ENCODE measurements around the gene PKIG. TPM values are rescaled to one million over a fixed set of nuclear protein-coding genes. Genes with fewer than 3 reads are reported as not detected.

Gene PKIG
- total RNA-seq, 1 experiment from 2014 or later = 66.3 TPM

- no TSS peak for BruUV-seq (replicated peaks)
- Histone ChIP-seq H3K27me3 (ENCODE audit: control insufficient read depth, insufficient read depth, low read length) (no peaks in the 10 kb centered on the region), H3K27ac (ENCODE audit: low read length) (peak overlapping the region; percentile 89), H3K4me3 (ENCODE audit: low read depth in 2 of 2, low read length in 2 of 2) (peak overlapping the region in 1 of 2 experiments; percentile 34; a peak in 2 of 4 replicates), H3K4me1 (ENCODE audit: control insufficient read depth, insufficient read depth, low read length) (peaks cover 51% of the 10 kb centered on the region), H3K9me3 (ENCODE audit: control insufficient read depth, insufficient read depth, low read depth, low read length) (no peaks in the 10 kb centered on the region), H3K36me3 (ENCODE audit: control insufficient read depth, insufficient read depth, low read length) (no peaks in the 10 kb centered on the region)
- ChIA-PET POLR2A (interaction anchor here (0.5 kb wide), 1 partner anchor 47 kb away, joined by 3 read pairs; no protein-coding TSS in a partner anchor), CTCF (interaction anchor here (0.5 kb wide), 1 partner anchor 28 kb away, joined by 6 read pairs; no protein-coding TSS in a partner anchor)
- intact Hi-C loops (cut with micrococcal nuclease; ENCODE audit: unreplicated experiment) (no loop called here), in situ Hi-C loops (cut with HindIII; ENCODE audit: low pct_unique_long_range_greater_than_20kb, low sequenced_read_pairs) (no loop called here)
- ATAC-seq = peak; percentile 84
- peak; percentile 80 for DNase-seq (ENCODE audit: low read depth, low spot score)
- TF ChIP-seq CTCF (IDR thresholded peaks at IDR 0.05) (no peak), SIN3A (IDR thresholded peaks at IDR 0.05; ENCODE audit: borderline replicate concordance, insufficient read depth, low read depth, low read length) (no peak), TCF7L2 (IDR thresholded peaks at IDR 0.05; ENCODE audit: low read depth, low read length) (peak; percentile 74; the same call in 1 of the 2 replicates)
These were observed 9.6 kb upstream of the PKIG start for GRCh38 chr20:44572551-44573500.

GRCh38 chr20:44573501-44573869 lies 8.9 kb upstream of the PKIG start:
- H3K27ac ChIP-seq (ENCODE audit: low read length) = peak overlapping the region; percentile 89
- POLR2A ChIA-PET = no interaction called here
- BruUV-seq (replicated peaks) = no TSS peak
- no peak for TF ChIP-seq SIN3A (IDR thresholded peaks at IDR 0.05; ENCODE audit: borderline replicate concordance, insufficient read depth, low read depth, low read length)
- TF ChIP-seq CTCF (IDR thresholded peaks at IDR 0.05) = no peak
- TF ChIP-seq POLR2AphosphoS5 (IDR thresholded peaks at IDR 0.05; ENCODE audit: low read depth, low read length) = no peak
- TF ChIP-seq TCF7L2 (IDR thresholded peaks at IDR 0.05; ENCODE audit: low read depth, low read length) = no peak
- no peak for TF ChIP-seq REST (IDR thresholded peaks at IDR 0.05; ENCODE audit: insufficient read depth in 1 of 2, low read depth in 2 of 2, low read length in 1 of 2)
- peaks cover 51% of the 10 kb centered on the region for H3K4me1 ChIP-seq (ENCODE audit: control insufficient read depth, insufficient read depth, low read length)
- H3K36me3 ChIP-seq (ENCODE audit: control insufficient read depth, insufficient read depth, low read length) = no peaks in the 10 kb centered on the region
- no peaks in the 10 kb centered on the region for H3K27me3 ChIP-seq (ENCODE audit: control insufficient read depth, insufficient read depth, low read length)
- H3K9me3 ChIP-seq (ENCODE audit: control insufficient read depth, insufficient read depth, low read depth, low read length) = no peaks in the 10 kb centered on the region
- no peak for DNase-seq (ENCODE audit: low read depth, low spot score)
- intact Hi-C loops (cut with micrococcal nuclease; ENCODE audit: unreplicated experiment) = no loop called here
- in situ Hi-C loops (cut with HindIII; ENCODE audit: low pct_unique_long_range_greater_than_20kb, low sequenced_read_pairs) = no loop called here
- no peak overlapping the region for H3K4me3 ChIP-seq (ENCODE audit: low read depth in 2 of 2, low read length in 2 of 2)
- CTCF ChIA-PET = interaction anchor here (0.5 kb wide), 1 partner anchor 29 kb away, joined by 6 read pairs; no protein-coding TSS in a partner anchor
- ATAC-seq = no peak

Data from Panc1 (cell line).